ENCODE data around the gene SDK1.

The SDK1 gene

GRCh38 chr7:4009211-4010060 lies 708.4 kb downstream of the SDK1 start:
- DNase-seq, result no peak

GRCh38 chr7:4010061-4010605 lies 709.1 kb downstream of the SDK1 start:
- no peak for DNase-seq

- DNase-seq, result no peak
Observed at GRCh38 chr7:4010923-4011656, 710.0 kb downstream of the SDK1 start.

GRCh38 chr7:4013793-4014192 lies 712.7 kb downstream of the SDK1 start:
- DNase-seq, result no peak

- no peak for DNase-seq
Observed at GRCh38 chr7:4014346-4015050, 713.4 kb downstream of the SDK1 start.

- DNase-seq, result no peak
Observed at GRCh38 chr7:4015371-4015770, 714.3 kb downstream of the SDK1 start.

GRCh38 chr7:4015996-4016395 lies 714.9 kb downstream of the SDK1 start:
- DNase-seq, result no peak

GRCh38 chr7:4017081-4017480 lies 716.0 kb downstream of the SDK1 start:
- DNase-seq, result no peak

GRCh38 chr7:4017785-4018184 lies 716.7 kb downstream of the SDK1 start:
- no peak for DNase-seq

- no peak for DNase-seq
Observed at GRCh38 chr7:4018601-4019316, 717.7 kb downstream of the SDK1 start.

- no peak for DNase-seq
Observed at GRCh38 chr7:4020086-4020485, 719.0 kb downstream of the SDK1 start.

- no peak for DNase-seq
Observed at GRCh38 chr7:4021413-4021812, 720.4 kb downstream of the SDK1 start.

- no peak for DNase-seq
Observed at GRCh38 chr7:4022265-4022664, 721.2 kb downstream of the SDK1 start.

- no peak for DNase-seq
Observed at GRCh38 chr7:4023502-4023901, 722.5 kb downstream of the SDK1 start.

- no peak for DNase-seq
Observed at GRCh38 chr7:4024133-4024532, 723.1 kb downstream of the SDK1 start.

- no peak for DNase-seq
Observed at GRCh38 chr7:4024806-4025205, 723.8 kb downstream of the SDK1 start.

GRCh38 chr7:4025210-4025609 lies 724.2 kb downstream of the SDK1 start:
- no peak for DNase-seq

GRCh38 chr7:4025694-4026615 lies 724.9 kb downstream of the SDK1 start:
- DNase-seq, result no peak

GRCh38 chr7:4026941-4027486 lies 726.0 kb downstream of the SDK1 start:
- no peak for DNase-seq

GRCh38 chr7:4028221-4028620 lies 727.2 kb downstream of the SDK1 start:
- no peak for DNase-seq

- DNase-seq, result no peak
Observed at GRCh38 chr7:4029941-4030340, 728.9 kb downstream of the SDK1 start.

Measured in AML-193 (cell line).